OCI-M2 (cell line): ENCODE data around the gene CRY1.
"Not testable (repeated sequence)": the region's sequence is repeated elsewhere in the genome, so short reads cannot be mapped to it uniquely, and the experiment has no call there.

Experiments
- DNase-seq: peaks from one replicate; lab custom pipeline; 2025; ENCODE audit not compliant: unreplicated experiment; lab: John Stamatoyannopoulos, UW

Gene CRY1

GRCh38 chr12:107108995-107109508, 15.7 kb upstream of the CRY1 start:
- no peak for DNase-seq

GRCh38 chr12:107108366-107108765, 15.0 kb upstream of the CRY1 start:
- DNase-seq = not testable (repeated sequence)

- no peak for DNase-seq
These were observed 14.0 kb upstream of the CRY1 start for GRCh38 chr12:107107381-107107780.

- DNase-seq = no peak
These were observed 13.1 kb upstream of the CRY1 start for GRCh38 chr12:107106241-107107025.

GRCh38 chr12:107105410-107105703, 12.0 kb upstream of the CRY1 start:
- DNase-seq = no peak

GRCh38 chr12:107103516-107103915, 10.2 kb upstream of the CRY1 start:
- DNase-seq = no peak

- DNase-seq = no peak
These were observed 9.7 kb upstream of the CRY1 start for GRCh38 chr12:107103097-107103496.

- no peak for DNase-seq
These were observed 8.9 kb upstream of the CRY1 start for GRCh38 chr12:107102294-107102693.

GRCh38 chr12:107101651-107102050, 8.3 kb upstream of the CRY1 start:
- DNase-seq = no peak

GRCh38 chr12:107099917-107100316, 6.6 kb upstream of the CRY1 start:
- DNase-seq = no peak

GRCh38 chr12:107096571-107096970, 3.2 kb upstream of the CRY1 start:
- DNase-seq = no peak

- DNase-seq = no peak
These were observed 767 bp upstream of the CRY1 start for GRCh38 chr12:107094183-107094448.

GRCh38 chr12:107092669-107093416, 506 bp downstream of the CRY1 start:
- no peak for DNase-seq

- peak; percentile 66 for DNase-seq
These were observed 1.2 kb downstream of the CRY1 start for GRCh38 chr12:107091989-107092641.

GRCh38 chr12:107091381-107091780, 2.0 kb downstream of the CRY1 start:
- DNase-seq = no peak

- DNase-seq = no peak
These were observed 2.6 kb downstream of the CRY1 start for GRCh38 chr12:107090711-107091110.

GRCh38 chr12:107088912-107089311, 4.4 kb downstream of the CRY1 start:
- no peak for DNase-seq

GRCh38 chr12:107086314-107086713, 7.0 kb downstream of the CRY1 start:
- DNase-seq = no peak

GRCh38 chr12:107081778-107082177, 11.6 kb downstream of the CRY1 start:
- no peak for DNase-seq

- DNase-seq = no peak
These were observed 13.1 kb downstream of the CRY1 start for GRCh38 chr12:107080299-107080698.

GRCh38 chr12:107079172-107080011, 14.0 kb downstream of the CRY1 start:
- no peak for DNase-seq
